Activated CD8-positive, alpha-beta memory T cell treated with anti-CD3 and anti-CD28 coated beads, Interleukin-2, amount 10 ng/mL, durations not matched to agents 7 days and 5 days (primary cell): ENCODE data around the gene SYNC. TPM values are rescaled to one million over a fixed set of nuclear protein-coding genes. Genes with fewer than 3 reads are reported as not detected.

Experiments
- ATAC-seq: fragments of 150-1000 bp; cut with Tn5 transposase; one replicate; pipeline ENCODE4 v1.10.0; 2021; ENCODE audit warnings: moderate library complexity
- CTCF ChIA-PET: fragments of 350-600 bp; sonication (Branson Sonifier 250); formaldehyde crosslinking; loops from one replicate; lab custom pipeline; 2021; ENCODE audit warnings: antibody characterized with exemption; lab: Charles Lee
- DNase-seq: peaks from one replicate; pipeline ENCODE4 v3.0.0-alpha.2; 2020
- H3K27ac Mint-ChIP-seq: one replicate; pipeline ENCODE4 v1.8.0; 2021; ENCODE audit warnings: mild to moderate bottlenecking, mixed read lengths
- H3K27me3 Mint-ChIP-seq: one replicate; pipeline ENCODE4 v1.8.0; 2021; ENCODE audit warnings: mixed read lengths
- H3K36me3 Mint-ChIP-seq: one replicate; pipeline ENCODE4 v1.8.0; 2021; ENCODE audit warnings: mild to moderate bottlenecking, mixed read lengths
- H3K4me1 Mint-ChIP-seq: one replicate; pipeline ENCODE4 v1.8.0; 2021; ENCODE audit warnings: mixed read lengths
- H3K4me3 Mint-ChIP-seq: one replicate; pipeline ENCODE4 v1.8.0; 2021; ENCODE audit warnings: mild to moderate bottlenecking, moderate library complexity, mixed read lengths
- H3K9me3 Mint-ChIP-seq: one replicate; pipeline ENCODE4 v1.8.0; 2022; ENCODE audit warnings: low read depth, mixed read lengths
- total RNA-seq, 2 experiments: library from RNA; stranded (reverse); gene quantifications; one replicate each; pipeline ENCODE4 v1.2.3, GENCODE V29; 2021

Gene SYNC
- not detected for total RNA-seq

- Mint-ChIP-seq H3K4me3 (peak within 1 kb of the TSS; percentile 21), H3K4me1 (peaks cover 12% of the 10 kb centered on the region), H3K27ac (no peak within 1 kb of the TSS), H3K9me3 (no peaks in the 10 kb centered on the region), H3K36me3 (no peaks in the 10 kb centered on the region), H3K27me3 (peaks cover 54% of the 10 kb centered on the region)
- CTCF ChIA-PET: interaction anchor here (1.7 to 2.6 kb wide), 2 partner anchors 9 to 182 kb away, joined by 4 to 21 read pairs; no protein-coding TSS in a partner anchor
- ATAC-seq (peak; percentile 79), DNase-seq (peak; percentile 43)
Observed at GRCh38 chr1:32702599-32703478, at the start of gene SYNC. TSS of gene SYNC (minus strand) at chr1:32702770. CDS start at chr1:32702660, 110 bp downstream.

- ATAC-seq: no peak
- CTCF ChIA-PET: interaction anchor here (1.1 to 2.0 kb wide), 3 partner anchors 10 to 37 kb away, joined by 3 to 9 read pairs (median 5); no protein-coding TSS in a partner anchor
- H3K27me3 Mint-ChIP-seq: peaks cover 26% of the 10 kb centered on the region
- H3K4me3 Mint-ChIP-seq: no peak overlapping the region
- H3K9me3 Mint-ChIP-seq: no peaks in the 10 kb centered on the region
- DNase-seq: no peak
- no peak overlapping the region for H3K27ac Mint-ChIP-seq
- H3K36me3 Mint-ChIP-seq: no peaks in the 10 kb centered on the region
- H3K4me1 Mint-ChIP-seq: peaks cover 7% of the 10 kb centered on the region
Observed at GRCh38 chr1:32749771-32750170, 47.2 kb upstream of the SYNC start.

- DNase-seq (no peak), ATAC-seq (no peak)
- CTCF ChIA-PET: interaction anchor here (0.9 to 2.0 kb wide), 3 partner anchors 24 to 350 kb away, joined by 3 to 9 read pairs (median 5); no protein-coding TSS in a partner anchor
- no peaks in the 10 kb centered on the region for H3K9me3 Mint-ChIP-seq
- no peak overlapping the region for H3K4me3 Mint-ChIP-seq
- no peaks in the 10 kb centered on the region for H3K36me3 Mint-ChIP-seq
- peaks cover 25% of the 10 kb centered on the region for H3K27me3 Mint-ChIP-seq
- no peak overlapping the region for H3K27ac Mint-ChIP-seq
- peaks cover 4% of the 10 kb centered on the region for H3K4me1 Mint-ChIP-seq
Observed at GRCh38 chr1:32749332-32749731, 46.8 kb upstream of the SYNC start.

- H3K4me3 Mint-ChIP-seq: no peak overlapping the region
- no peaks in the 10 kb centered on the region for H3K9me3 Mint-ChIP-seq
- peaks cover 2% of the 10 kb centered on the region for H3K4me1 Mint-ChIP-seq
- peaks cover 27% of the 10 kb centered on the region for H3K27me3 Mint-ChIP-seq
- CTCF ChIA-PET: interaction anchor here (0.9 to 2.0 kb wide), 3 partner anchors 24 to 349 kb away, joined by 3 to 9 read pairs (median 5); no protein-coding TSS in a partner anchor
- DNase-seq (no peak), ATAC-seq (no peak)
- H3K36me3 Mint-ChIP-seq: no peaks in the 10 kb centered on the region
- no peak overlapping the region for H3K27ac Mint-ChIP-seq
Observed at GRCh38 chr1:32748926-32749325, 46.4 kb upstream of the SYNC start.

- H3K4me1 Mint-ChIP-seq: peaks cover under 1% of the 10 kb centered on the region
- H3K27me3 Mint-ChIP-seq: peaks cover 31% of the 10 kb centered on the region
- H3K9me3 Mint-ChIP-seq: no peaks in the 10 kb centered on the region
- no peak overlapping the region for H3K4me3 Mint-ChIP-seq
- ATAC-seq (no peak), DNase-seq (no peak)
- CTCF ChIA-PET: interaction anchor here (0.9 kb wide), 1 partner anchor 349 kb away, joined by 3 read pairs; no protein-coding TSS in a partner anchor
- no peaks in the 10 kb centered on the region for H3K36me3 Mint-ChIP-seq
- H3K27ac Mint-ChIP-seq: no peak overlapping the region
Observed at GRCh38 chr1:32748348-32748747, 45.8 kb upstream of the SYNC start.

GRCh38 chr1:32746130-32746529, 43.6 kb upstream of the SYNC start:
- no peaks in the 10 kb centered on the region for H3K36me3 Mint-ChIP-seq
- CTCF ChIA-PET: interaction anchor here (0.5 to 3.0 kb wide), 2 partner anchors 34 to 705 kb away, joined by 3 to 15 read pairs; no protein-coding TSS in a partner anchor
- ATAC-seq (no peak), DNase-seq (no peak)
- peaks cover 2% of the 10 kb centered on the region for H3K4me1 Mint-ChIP-seq
- H3K4me3 Mint-ChIP-seq: no peak overlapping the region
- no peak overlapping the region for H3K27ac Mint-ChIP-seq
- H3K27me3 Mint-ChIP-seq: peaks cover 33% of the 10 kb centered on the region
- no peaks in the 10 kb centered on the region for H3K9me3 Mint-ChIP-seq

- DNase-seq (no peak), ATAC-seq (no peak)
- H3K9me3 Mint-ChIP-seq: no peaks in the 10 kb centered on the region
- no peak overlapping the region for H3K27ac Mint-ChIP-seq
- H3K4me1 Mint-ChIP-seq: peaks cover 2% of the 10 kb centered on the region
- no peaks in the 10 kb centered on the region for H3K36me3 Mint-ChIP-seq
- no peak overlapping the region for H3K4me3 Mint-ChIP-seq
- H3K27me3 Mint-ChIP-seq: peaks cover 42% of the 10 kb centered on the region
- CTCF ChIA-PET: interaction anchor here (3.0 kb wide), 1 partner anchor 32 kb away, joined by 15 read pairs; no protein-coding TSS in a partner anchor
Observed at GRCh38 chr1:32744071-32744425, 41.5 kb upstream of the SYNC start.

- CTCF ChIA-PET: interaction anchor here (0.6 to 3.0 kb wide), 3 partner anchors 31 to 34 kb away, joined by 3 to 15 read pairs (median 4); no protein-coding TSS in a partner anchor
- no peak overlapping the region for H3K27ac Mint-ChIP-seq
Observed at GRCh38 chr1:32743380-32744070, 41.0 kb upstream of the SYNC start.

GRCh38 chr1:32742956-32743355, 40.4 kb upstream of the SYNC start:
- Mint-ChIP-seq H3K4me3 (no peak overlapping the region), H3K36me3 (no peaks in the 10 kb centered on the region), H3K9me3 (no peaks in the 10 kb centered on the region), H3K27ac (no peak overlapping the region), H3K27me3 (peaks cover 39% of the 10 kb centered on the region), H3K4me1 (peaks cover 2% of the 10 kb centered on the region)
- no peak for DNase-seq
- ATAC-seq: no peak
- CTCF ChIA-PET: interaction anchor here (0.6 to 1.2 kb wide), 2 partner anchors 31 to 34 kb away, joined by 3 to 4 read pairs; no protein-coding TSS in a partner anchor

More at GRCh38 chr1:32743380-32744070, 41.0 kb upstream of the SYNC start:
- DNase-seq (no peak), ATAC-seq (no peak)
- Mint-ChIP-seq H3K4me1 (peaks cover 2% of the 10 kb centered on the region), H3K27me3 (peaks cover 42% of the 10 kb centered on the region), H3K4me3 (no peak overlapping the region), H3K36me3 (no peaks in the 10 kb centered on the region), H3K9me3 (no peaks in the 10 kb centered on the region)

GRCh38 chr1:32742199-32742947, 39.8 kb upstream of the SYNC start:
- Mint-ChIP-seq H3K27ac (no peak overlapping the region), H3K27me3 (peaks cover 42% of the 10 kb centered on the region), H3K4me1 (peaks cover 2% of the 10 kb centered on the region), H3K4me3 (no peak overlapping the region), H3K9me3 (no peaks in the 10 kb centered on the region), H3K36me3 (no peaks in the 10 kb centered on the region)
- ATAC-seq (peak; percentile 14), DNase-seq (no peak)
- CTCF ChIA-PET: interaction anchor here (0.6 to 1.2 kb wide), 2 partner anchors 30 to 33 kb away, joined by 3 to 4 read pairs; no protein-coding TSS in a partner anchor

- Mint-ChIP-seq H3K4me3 (no peak overlapping the region), H3K36me3 (no peaks in the 10 kb centered on the region), H3K4me1 (peaks cover 2% of the 10 kb centered on the region), H3K27ac (no peak overlapping the region), H3K9me3 (no peaks in the 10 kb centered on the region), H3K27me3 (peaks cover 46% of the 10 kb centered on the region)
- peak; percentile 50 for ATAC-seq
- CTCF ChIA-PET: no interaction called here
- DNase-seq: no peak
Observed at GRCh38 chr1:32741413-32742198, 39.0 kb upstream of the SYNC start.

- Mint-ChIP-seq H3K9me3 (no peaks in the 10 kb centered on the region), H3K4me1 (peaks cover 2% of the 10 kb centered on the region), H3K27me3 (peaks cover 47% of the 10 kb centered on the region), H3K36me3 (no peaks in the 10 kb centered on the region), H3K4me3 (no peak overlapping the region), H3K27ac (no peak overlapping the region)
- DNase-seq: no peak
- CTCF ChIA-PET: no interaction called here
- ATAC-seq: no peak
Observed at GRCh38 chr1:32741059-32741412, 38.5 kb upstream of the SYNC start.
